Left lung (tissue), 14 donors: ENCODE measurements around the gene SSRP1. TPM values are rescaled to one million over a fixed set of nuclear protein-coding genes. Genes with fewer than 3 reads are reported as not detected.

Experiments
- ATAC-seq: fragments of 200-7000 bp; cut with Tn5 transposase; one replicate; pipeline ENCODE4 v1.9.1; 2020; ENCODE audit warnings: moderate library complexity
- DNase-seq, 4 donors: peaks; one replicate each; pipeline ENCODE4 v3.0.0-alpha.2; 2013 to 2020
- H3K27ac ChIP-seq, 2 donors: fragments of 200-600 bp; sonication (generic) in 1 of 2; one replicate each; pipeline versions ENCODE4 v1.5.0 to v1.8.0; 2020 to 2021
- H3K27me3 ChIP-seq, 2 donors: fragments of 200-600 bp; sonication (generic) in 1 of 2; one replicate each; pipeline versions ENCODE4 v1.5.0 to v1.8.0; 2020 to 2021
- H3K36me3 ChIP-seq, 2 donors: fragments of 200-600 bp; sonication (generic) in 1 of 2; one replicate each; pipeline versions ENCODE4 v1.5.0 to v1.8.0; 2020 to 2021
- H3K4me1 ChIP-seq, 2 donors: fragments of 200-600 bp; one replicate each; pipeline ENCODE4 v1.8.0; 2021
- H3K4me3 ChIP-seq, 2 donors: fragments of 200-600 bp; sonication (generic) in 1 of 2; one replicate each; pipeline versions ENCODE4 v1.5.0 to v1.8.0; 2020 to 2021; ENCODE audit warnings: mild to moderate bottlenecking in 1 of 2
- H3K9me3 ChIP-seq, 2 donors: fragments of 200-600 bp; sonication (generic) in 1 of 2; one replicate each; pipeline versions ENCODE4 v1.5.0 to v1.8.0; 2020 to 2021
- CTCF ChIP-seq, 2 donors: fragments of 200-600 bp; sonication (generic) in 1 of 2; IDR thresholded peaks; one replicate each; pipeline versions ENCODE4 v1.5.0 to v1.8.0; 2021; ENCODE audit warnings: antibody characterized with exemption in 2 of 2
- intact Hi-C, 2 donors: fragments of 100-400 bp; cut with DNase I; formaldehyde crosslinking; loops; one replicate each; pipeline versions ENCODE4 v1.11.2 to v1.14.2; 2022
- long read RNA-seq, 12 donors: library from polyadenylated mRNA in 2 of 12; unstranded in 2 of 12; transcript quantifications; one replicate each; pipeline ENCODE4 v2.0.0 and lab custom pipeline, GENCODE V29; 2019 to 2026
- polyA plus RNA-seq, 6 donors: library from polyadenylated mRNA; unstranded; fragments of 120-200 nt; gene quantifications; one replicate each; pipeline ENCODE4 v1.2.1, GENCODE V29; 2013; ENCODE audit not compliant: insufficient read length in 6 of 6
- total RNA-seq, 2 donors: library from RNA; stranded (reverse); fragmentation: NEBNext Ultra II Directional; extraction: Animal tissue kit (Norgen Biotek cat#: 25700); gene quantifications; one replicate each; pipeline ENCODE4 v1.2.1, GENCODE V29; 2021
- donor health status: DM: no; HTN: yes; CAD: no.
- donor health status: DM: no; HTN: no; CAD: no.

Gene SSRP1, protein sequence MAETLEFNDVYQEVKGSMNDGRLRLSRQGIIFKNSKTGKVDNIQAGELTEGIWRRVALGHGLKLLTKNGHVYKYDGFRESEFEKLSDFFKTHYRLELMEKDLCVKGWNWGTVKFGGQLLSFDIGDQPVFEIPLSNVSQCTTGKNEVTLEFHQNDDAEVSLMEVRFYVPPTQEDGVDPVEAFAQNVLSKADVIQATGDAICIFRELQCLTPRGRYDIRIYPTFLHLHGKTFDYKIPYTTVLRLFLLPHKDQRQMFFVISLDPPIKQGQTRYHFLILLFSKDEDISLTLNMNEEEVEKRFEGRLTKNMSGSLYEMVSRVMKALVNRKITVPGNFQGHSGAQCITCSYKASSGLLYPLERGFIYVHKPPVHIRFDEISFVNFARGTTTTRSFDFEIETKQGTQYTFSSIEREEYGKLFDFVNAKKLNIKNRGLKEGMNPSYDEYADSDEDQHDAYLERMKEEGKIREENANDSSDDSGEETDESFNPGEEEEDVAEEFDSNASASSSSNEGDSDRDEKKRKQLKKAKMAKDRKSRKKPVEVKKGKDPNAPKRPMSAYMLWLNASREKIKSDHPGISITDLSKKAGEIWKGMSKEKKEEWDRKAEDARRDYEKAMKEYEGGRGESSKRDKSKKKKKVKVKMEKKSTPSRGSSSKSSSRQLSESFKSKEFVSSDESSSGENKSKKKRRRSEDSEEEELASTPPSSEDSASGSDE
- total RNA-seq = 10 to 100 TPM; 57.3 to 86.3 TPM
- polyA plus RNA-seq = 100 to 1,000 TPM; 162 to 208 (median 182) TPM
- long read RNA-seq, donor 1, transcript SSRP1-201 (17 exons, 2,819 nt) = major isoform, 8 of 101 reads
- long read RNA-seq, donor 1, partial matches to known transcripts = 93 of 101 reads
- long read RNA-seq, donor 1, other reads (novel, unspliced or antisense) = 0 of 101 reads
- long read RNA-seq, donor 2, transcript SSRP1-201 (17 exons, 2,819 nt) = major isoform, 5 of 167 reads
- long read RNA-seq, donor 2, partial matches to known transcripts = 162 of 167 reads
- long read RNA-seq, donor 2, other reads (novel, unspliced or antisense) = 0 of 167 reads
- long read RNA-seq, donor 3, transcript SSRP1-201 (17 exons, 2,819 nt) = major isoform, 12 of 74 reads
- long read RNA-seq, donor 3, partial matches to known transcripts = 62 of 74 reads
- long read RNA-seq, donor 3, other reads (novel, unspliced or antisense) = 0 of 74 reads
- long read RNA-seq, donor 4, partial matches to known transcripts = 9 of 9 reads
- long read RNA-seq, donor 4, other reads (novel, unspliced or antisense) = 0 of 9 reads
- long read RNA-seq, donor 5, partial matches to known transcripts = 94 of 98 reads
- long read RNA-seq, donor 5, other reads (novel, unspliced or antisense) = 0 of 98 reads
- long read RNA-seq, donor 6, transcript SSRP1-201 (17 exons, 2,819 nt) = major isoform, 10 of 75 reads
- long read RNA-seq, donor 6, partial matches to known transcripts = 65 of 75 reads
- long read RNA-seq, donor 6, other reads (novel, unspliced or antisense) = 0 of 75 reads
- long read RNA-seq, donor 7, transcript SSRP1-201 (17 exons, 2,819 nt) = major isoform, 8 of 44 reads
- long read RNA-seq, donor 7, partial matches to known transcripts = 36 of 44 reads
- long read RNA-seq, donor 7, other reads (novel, unspliced or antisense) = 0 of 44 reads
- long read RNA-seq, donor 8, transcript SSRP1-201 (17 exons, 2,819 nt) = major isoform, 12 of 43 reads
- long read RNA-seq, donor 8, partial matches to known transcripts = 31 of 43 reads
- long read RNA-seq, donor 8, other reads (novel, unspliced or antisense) = 0 of 43 reads
- long read RNA-seq, donor 9 = 0 reads
- long read RNA-seq, donor 10, partial matches to known transcripts = 6 of 7 reads
- long read RNA-seq, donor 10, other reads (novel, unspliced or antisense) = 1 of 7 reads
- long read RNA-seq, donor 11, transcript SSRP1-201 (17 exons, 2,819 nt) = major isoform, 6 of 119 reads
- long read RNA-seq, donor 11, partial matches to known transcripts = 113 of 119 reads
- long read RNA-seq, donor 11, other reads (novel, unspliced or antisense) = 0 of 119 reads
- long read RNA-seq, donor 12, transcript SSRP1-201 (17 exons, 2,819 nt) = major isoform, 12 of 103 reads
- long read RNA-seq, donor 12, partial matches to known transcripts = 91 of 103 reads
- long read RNA-seq, donor 12, other reads (novel, unspliced or antisense) = 0 of 103 reads

DNA sequence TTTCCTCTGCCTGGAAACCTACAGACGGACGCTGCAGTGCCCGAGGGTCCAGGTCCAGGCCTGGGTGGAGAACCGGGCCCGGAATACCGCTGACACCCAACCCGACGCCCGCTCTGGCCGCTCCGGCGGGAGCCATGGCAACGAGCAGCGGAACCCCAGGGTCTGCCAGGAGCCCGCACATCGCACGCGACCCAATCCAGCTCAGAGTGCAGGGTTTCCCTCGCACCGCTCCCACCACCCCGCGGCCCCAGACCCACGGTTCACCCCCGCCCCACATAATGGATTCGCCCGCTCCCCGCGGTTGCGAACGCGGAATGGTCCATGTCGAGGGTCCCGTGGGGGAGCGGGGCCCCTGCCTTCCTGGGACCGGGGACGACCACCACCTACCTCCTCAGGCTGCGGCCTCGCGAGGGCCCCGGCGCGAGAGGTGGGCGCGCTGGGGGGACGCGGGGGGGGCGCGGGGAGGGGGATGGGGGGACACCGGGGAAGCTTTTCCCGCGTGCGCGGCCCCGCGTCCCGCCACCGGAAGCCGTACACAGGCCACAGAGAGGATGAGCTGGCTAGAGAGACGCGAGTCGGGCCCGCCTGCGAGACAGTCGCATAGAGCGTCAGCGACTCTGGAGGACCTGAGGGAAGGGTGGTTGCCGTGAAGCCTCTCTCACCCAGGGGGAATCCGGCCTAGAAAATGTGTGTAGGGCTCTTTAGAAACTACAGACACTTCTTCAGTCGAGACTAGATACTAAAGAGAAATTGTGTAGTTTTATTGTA lies at the start of gene SSRP1:
Gene SSRP1, minus strand, starts transcription at position 550 of the 768 bp plus-strand sequence. CDS start 771 bp downstream, outside the sequence.
- peak; percentile 99 for ATAC-seq
- H3K4me3 ChIP-seq = peak within 1 kb of the TSS; percentile 64 to 76
- H3K27me3 ChIP-seq = no peaks in the 10 kb centered on the region
- H3K27ac ChIP-seq = peak within 1 kb of the TSS; percentile 76 to 84
- DNase-seq = peak; percentile 77 to 97 (median 91)
- H3K36me3 ChIP-seq = peaks cover 0 to 34% of the 10 kb centered on the region in 2 donors
- TF ChIP-seq CTCF (IDR thresholded peaks at IDR 0.05) = no peak
- intact Hi-C loops = no loop called here
- no peaks in the 10 kb centered on the region for H3K9me3 ChIP-seq
- peaks cover 9 to 25% of the 10 kb centered on the region in 2 donors for H3K4me1 ChIP-seq

DNA sequence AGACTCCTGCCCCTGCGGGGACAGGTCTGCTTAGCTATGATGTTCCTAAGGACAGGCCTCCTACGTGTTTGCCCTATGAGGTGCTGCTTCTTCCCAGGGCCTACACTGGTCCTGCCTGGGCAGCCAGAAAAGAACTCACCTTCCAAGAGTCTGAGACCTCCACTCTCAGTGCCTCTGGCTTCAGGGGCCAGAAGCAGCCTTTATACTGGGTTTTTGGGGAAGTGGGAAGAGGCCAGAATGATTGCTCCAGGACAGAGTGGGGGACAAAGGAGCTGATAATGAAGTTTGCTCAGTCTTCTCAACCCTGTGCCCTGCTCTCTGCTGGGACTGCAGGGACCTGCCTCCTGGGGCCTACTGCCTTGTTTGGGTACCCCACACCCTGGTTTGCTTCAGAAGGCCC lies 45.3 kb upstream of the SSRP1 start, which contains the start of gene PRG3:
Gene PRG3, minus strand, starts transcription at position 176 of the 400 bp plus-strand sequence. CDS start 442 bp downstream, outside the sequence.
- no peaks in the 10 kb centered on the region for H3K4me1 ChIP-seq
- H3K9me3 ChIP-seq = no peaks in the 10 kb centered on the region
- intact Hi-C loops = no loop called here

DNA sequence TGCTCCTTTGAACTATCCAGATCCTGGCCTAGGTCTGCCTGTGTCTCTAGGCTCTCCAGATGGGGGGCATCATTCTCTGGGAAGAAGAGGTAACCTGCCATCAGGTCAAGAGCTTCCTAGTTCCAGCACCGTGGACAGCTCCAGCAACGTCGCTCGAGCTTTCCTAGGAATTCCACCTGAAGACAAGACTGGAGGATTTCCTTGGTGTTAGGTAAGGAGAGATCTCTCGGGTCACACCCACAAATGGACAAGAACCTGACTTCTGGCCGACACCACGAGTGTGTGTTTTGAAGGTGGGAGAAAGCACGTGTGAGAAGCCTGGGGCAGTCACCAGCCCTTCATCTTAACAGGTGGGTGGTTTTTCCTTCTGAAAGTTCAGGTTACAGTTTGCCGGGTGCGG lies 44.0 kb upstream of the SSRP1 start:
- ATAC-seq = peak; percentile 34
- Histone ChIP-seq H3K4me1 (no peaks in the 10 kb centered on the region), H3K27ac (no peak overlapping the region), H3K9me3 (no peaks in the 10 kb centered on the region), H3K36me3 (no peaks in the 10 kb centered on the region), H3K4me3 (no peak overlapping the region), H3K27me3 (peaks cover 0 to 13% of the 10 kb centered on the region in 2 donors)
- TF ChIP-seq CTCF (IDR thresholded peaks at IDR 0.05) = no peak
- intact Hi-C loops = no loop called here
- no peak for DNase-seq

More for the DNA sequence above, 45.3 kb upstream of the SSRP1 start, which contains the start of gene PRG3:
- TF ChIP-seq CTCF (IDR thresholded peaks at IDR 0.05) = no peak
- DNase-seq (no peak), ATAC-seq (no peak)
- Histone ChIP-seq H3K4me3 (no peak within 1 kb of the TSS), H3K27me3 (peaks cover 0 to 13% of the 10 kb centered on the region in 2 donors), H3K27ac (no peak within 1 kb of the TSS), H3K36me3 (no peaks in the 10 kb centered on the region)
